ENCODE results near the gene MEIOC.

DNA sequence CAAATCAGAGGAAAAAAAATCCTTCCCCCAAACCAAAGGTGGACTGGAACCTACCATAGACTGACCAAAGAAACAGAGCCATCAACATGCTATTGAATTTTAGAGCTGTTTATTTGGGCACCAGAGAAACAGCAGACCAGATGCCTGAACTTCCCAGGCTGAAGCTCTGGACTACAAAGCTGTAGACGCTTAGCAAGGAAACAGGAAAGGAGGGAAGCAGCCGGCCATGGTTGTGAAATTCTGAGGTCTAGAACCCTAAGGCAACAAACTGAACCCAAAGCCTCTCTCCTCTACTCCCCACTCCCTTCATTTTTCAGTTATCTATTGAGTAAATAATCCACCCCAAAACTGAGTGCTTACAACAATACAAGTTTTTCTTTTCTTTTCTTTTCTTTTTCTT lies 45.4 kb upstream of the MEIOC start:
- TF ChIP-seq, protein P1, sequence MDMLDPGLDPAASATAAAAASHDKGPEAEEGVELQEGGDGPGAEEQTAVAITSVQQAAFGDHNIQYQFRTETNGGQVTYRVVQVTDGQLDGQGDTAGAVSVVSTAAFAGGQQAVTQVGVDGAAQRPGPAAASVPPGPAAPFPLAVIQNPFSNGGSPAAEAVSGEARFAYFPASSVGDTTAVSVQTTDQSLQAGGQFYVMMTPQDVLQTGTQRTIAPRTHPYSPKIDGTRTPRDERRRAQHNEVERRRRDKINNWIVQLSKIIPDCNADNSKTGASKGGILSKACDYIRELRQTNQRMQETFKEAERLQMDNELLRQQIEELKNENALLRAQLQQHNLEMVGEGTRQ (CRISPR knock-in tag; IDR thresholded peaks at IDR 0.05): no peak
- no peak for TF ChIP-seq CBFB (CRISPR knock-in tag; IDR thresholded peaks at IDR 0.05; ENCODE audit: low read depth)

Measured in WTC11 (cell line).